Measurements from ENCODE around the gene WDFY1.

The WDFY1 gene

GRCh38 chr2:223944703-223945531, at the start of gene WDFY1:
WDFY1 (minus strand) TSS chr2:223945335; CDS start chr2:223945284, 51 bp downstream.
- peak; percentile 69 for DNase-seq (ENCODE audit: low read depth)

- no peak for DNase-seq (ENCODE audit: low read depth)
These were observed 49.5 kb upstream of the WDFY1 start for GRCh38 chr2:223994562-223995162.

DNA sequence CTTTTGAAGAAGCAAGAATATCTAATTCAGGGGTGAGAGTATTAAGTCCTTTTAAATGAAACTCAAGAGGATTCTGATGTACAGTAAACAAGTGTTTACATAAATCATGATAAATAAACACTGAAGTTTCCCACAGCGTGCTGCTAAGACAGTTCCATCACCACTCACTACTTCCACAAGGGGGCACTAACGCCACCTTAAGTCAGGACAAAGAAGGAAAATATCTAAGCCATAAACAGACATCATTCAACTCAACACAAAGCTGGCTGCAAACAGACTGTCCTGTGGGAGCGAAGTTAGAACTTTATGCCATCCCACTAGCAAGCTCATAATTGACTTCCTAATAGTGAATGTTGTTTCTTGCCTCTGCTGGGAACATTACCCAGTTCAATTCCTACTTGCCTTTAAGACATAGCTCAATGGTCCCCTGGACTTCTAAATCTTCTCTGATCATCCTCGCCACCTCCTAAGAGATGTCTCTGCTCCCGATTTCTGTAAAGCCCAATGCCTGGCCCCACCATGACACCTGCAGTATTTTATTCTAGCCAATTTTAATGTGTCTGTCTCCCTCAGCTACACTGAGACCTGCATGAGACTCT, 48.6 kb upstream of the WDFY1 start:
- peak; percentile 59 for DNase-seq (ENCODE audit: low read depth)

DNA sequence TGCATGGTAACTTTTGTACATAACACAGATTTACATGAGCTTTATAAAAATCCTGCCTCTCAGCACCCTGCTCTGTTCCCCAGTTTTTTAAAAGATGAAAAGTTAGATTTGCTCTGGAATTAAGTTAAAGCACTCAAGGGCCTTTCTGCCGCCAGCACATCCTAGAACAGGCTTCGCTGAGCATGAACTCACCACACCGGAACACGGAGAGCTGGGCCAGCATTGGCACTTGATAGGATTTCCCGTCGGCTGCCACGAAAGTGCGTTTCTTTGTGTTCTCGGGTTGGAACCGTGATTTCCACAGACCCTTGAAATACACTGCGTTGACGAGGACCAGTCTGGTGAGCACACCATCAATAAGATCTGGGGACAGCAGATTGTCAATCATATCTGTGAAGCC, 46.5 kb upstream of the WDFY1 start:
- DNase-seq (ENCODE audit: low read depth) = no peak

GRCh38 chr2:223989856-223990232, 44.7 kb upstream of the WDFY1 start:
- DNase-seq (ENCODE audit: low read depth) = no peak

- no peak for DNase-seq (ENCODE audit: low read depth)
These were observed 44.2 kb upstream of the WDFY1 start for GRCh38 chr2:223989206-223989855.

DNA sequence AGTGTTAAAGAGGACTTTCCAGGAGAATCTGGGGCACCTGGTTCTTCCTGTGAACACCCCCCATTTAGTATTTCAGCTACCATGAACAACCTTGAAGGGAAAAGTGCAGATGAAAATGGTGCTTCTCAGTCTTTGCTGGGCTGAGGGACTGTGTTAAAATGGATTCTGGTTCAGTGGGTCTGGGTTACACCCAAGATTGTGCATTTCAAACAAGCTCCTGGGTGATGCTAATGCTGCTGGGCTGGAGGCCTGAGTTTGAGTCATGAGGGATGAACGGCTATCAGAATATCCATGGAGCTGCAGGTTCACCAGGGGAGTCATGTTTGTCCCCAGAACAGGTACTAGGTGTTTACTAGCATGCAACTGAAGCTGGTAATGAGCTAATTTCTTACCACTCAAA, 36.1 kb upstream of the WDFY1 start:
- no peak for DNase-seq (ENCODE audit: low read depth)

GRCh38 chr2:223980803-223981202, 35.7 kb upstream of the WDFY1 start:
- DNase-seq (ENCODE audit: low read depth) = no peak

DNA sequence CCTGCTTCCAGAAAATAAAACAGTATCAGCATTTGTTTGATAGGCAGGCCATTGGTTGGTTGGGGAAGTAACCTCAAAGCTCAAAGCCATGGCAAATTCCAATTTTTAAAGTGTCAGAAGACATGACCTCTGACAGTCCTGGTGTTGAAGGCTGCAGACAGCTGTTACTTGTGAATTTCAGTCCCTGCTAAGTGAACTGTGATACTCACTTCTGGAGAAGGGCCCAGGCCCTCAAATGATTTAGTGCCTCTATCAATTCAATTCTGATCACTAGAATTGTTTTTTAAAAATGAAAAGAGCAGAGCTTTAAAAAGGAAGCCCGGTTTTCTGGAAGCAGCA, 35.2 kb upstream of the WDFY1 start:
- no peak for DNase-seq (ENCODE audit: low read depth)

DNA sequence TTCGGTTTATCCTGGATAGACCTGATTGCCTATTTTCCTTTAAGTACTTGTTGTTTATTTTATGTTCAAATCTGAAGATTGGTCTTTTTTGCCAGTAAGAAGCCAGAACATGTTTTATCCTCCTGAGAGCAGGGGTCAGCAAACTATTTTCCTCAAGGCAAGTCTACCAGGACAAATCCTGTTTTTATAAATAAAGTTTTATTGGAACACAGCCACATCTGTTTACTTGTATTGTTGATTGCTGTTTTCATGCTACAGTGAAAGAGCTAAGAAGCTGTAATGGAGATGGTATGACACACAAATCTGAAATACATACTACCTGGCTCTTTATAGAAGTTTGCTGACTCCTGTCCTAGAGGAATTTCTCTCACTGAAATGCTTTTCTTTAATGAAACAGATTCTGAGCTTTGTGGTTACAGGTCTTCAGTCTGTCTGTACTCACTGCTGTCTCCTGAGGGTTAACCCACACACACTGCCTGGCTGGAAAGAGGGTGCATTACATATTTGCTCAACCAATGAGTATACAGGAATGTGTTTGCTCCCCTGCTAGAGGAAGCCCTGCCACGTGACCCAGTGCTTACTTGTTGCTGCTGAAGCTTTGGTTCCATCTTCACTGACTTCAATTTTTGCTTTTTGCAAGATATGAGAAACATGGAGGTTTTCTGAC, 34.7 kb upstream of the WDFY1 start:
- no peak for DNase-seq (ENCODE audit: low read depth)

DNA sequence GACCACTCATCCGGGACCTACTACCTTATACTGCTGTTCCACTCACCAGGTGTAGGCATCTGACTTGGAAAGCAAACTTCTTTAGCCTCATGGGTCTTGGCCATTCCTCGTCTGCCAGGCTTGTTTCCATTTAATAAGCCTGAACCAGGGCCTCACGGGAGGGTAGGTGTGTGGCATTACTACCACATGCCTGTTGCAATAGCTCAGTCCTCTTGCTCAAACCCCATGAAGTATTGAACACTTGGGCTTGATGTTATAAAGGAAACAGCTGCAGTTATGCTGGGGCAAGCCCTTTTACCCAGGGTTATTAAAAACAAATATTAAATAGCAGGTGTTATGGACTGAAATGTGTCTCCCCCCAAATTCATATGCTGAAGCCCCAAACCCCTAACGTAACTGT, 33.3 kb upstream of the WDFY1 start:
- no peak for DNase-seq (ENCODE audit: low read depth)

DNA sequence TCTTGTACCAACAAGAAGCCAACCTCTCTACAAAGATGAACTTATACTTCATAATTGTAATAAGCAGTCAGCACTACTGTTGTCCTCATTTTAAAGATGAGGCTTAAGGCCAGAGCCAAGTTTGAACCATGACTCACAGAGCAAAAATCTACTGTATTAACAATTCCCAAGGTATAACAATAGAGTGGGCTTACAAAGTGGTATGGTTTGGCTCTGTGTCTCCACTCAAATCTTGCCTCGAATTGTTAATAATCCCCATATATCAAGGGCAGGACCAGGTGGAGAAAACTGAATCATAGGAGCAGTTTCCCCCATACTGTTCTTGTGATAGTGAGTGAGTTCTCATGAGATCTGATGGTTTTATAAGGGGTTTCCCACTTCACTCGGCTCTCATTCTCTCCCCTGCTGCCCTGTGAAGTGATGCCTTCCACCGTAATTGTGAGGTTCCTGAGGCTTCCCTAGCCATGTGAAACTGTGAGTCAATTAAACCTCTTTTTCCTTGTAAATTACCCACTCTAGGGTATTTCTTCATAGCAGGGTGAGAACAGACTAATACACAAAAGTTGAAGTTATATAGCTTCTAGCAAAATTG, 31.6 kb upstream of the WDFY1 start:
- DNase-seq (ENCODE audit: low read depth) = no peak

- DNase-seq (ENCODE audit: low read depth) = no peak
These were observed 28.5 kb upstream of the WDFY1 start for GRCh38 chr2:223973606-223974005.

GRCh38 chr2:223972656-223973102, 27.5 kb upstream of the WDFY1 start:
- DNase-seq (ENCODE audit: low read depth) = no peak

DNA sequence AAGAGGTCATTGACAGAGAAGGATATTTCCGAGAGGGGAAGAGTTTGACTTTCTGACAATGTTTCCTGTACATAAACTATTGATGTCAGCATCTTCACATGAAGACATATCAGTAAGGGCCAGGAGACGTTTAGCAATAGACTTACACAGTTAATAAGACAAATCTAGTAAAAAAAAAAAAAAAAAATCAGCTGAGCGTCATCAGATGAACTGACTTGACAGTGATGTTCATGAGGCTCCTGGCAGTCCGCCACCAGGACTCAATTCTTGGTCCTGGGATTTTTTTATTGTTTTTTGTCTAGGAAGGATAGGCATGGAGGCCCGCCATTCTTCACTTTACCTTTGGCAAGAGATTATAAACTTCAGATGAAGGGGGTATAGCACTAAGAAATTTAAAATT, 26.6 kb upstream of the WDFY1 start:
- no peak for DNase-seq (ENCODE audit: low read depth)

DNA sequence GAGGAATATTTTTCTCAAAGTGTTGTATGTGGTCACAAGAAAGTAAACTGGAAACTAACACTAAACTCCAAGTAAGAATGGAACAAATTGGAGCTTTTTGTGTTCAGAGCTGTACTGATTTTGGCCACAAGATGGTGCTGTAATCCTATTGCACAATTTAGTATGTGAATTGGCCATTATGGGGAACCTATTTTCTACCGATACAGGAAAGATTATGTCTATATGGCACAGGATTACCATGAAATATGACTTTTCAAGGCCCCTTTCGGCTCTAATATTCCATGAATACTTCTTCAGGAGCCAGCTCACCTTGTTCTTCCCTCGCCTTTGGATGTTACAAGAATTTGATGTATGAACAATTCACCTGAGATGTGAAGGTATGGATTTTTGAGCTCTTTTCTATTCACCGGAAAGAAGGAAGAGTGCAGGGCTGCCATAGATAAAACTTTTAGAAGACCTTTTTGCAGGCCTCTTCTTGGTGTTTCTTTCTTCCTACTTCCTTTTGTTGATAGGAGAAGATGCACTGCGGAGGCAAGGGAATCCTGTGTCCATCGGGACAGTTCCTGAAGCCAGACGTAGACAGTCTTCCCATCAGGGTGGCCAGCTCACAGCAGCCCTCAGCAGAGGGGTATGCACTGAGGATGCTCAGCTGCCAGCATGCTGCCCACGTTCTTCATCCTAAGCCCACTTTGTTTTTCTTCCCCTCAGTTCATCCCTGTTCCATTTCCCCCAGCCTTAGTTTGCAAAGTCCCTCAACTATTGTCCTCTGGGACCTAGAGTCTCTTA, 25.4 kb upstream of the WDFY1 start:
- peak; percentile 40 for DNase-seq (ENCODE audit: low read depth)

DNA sequence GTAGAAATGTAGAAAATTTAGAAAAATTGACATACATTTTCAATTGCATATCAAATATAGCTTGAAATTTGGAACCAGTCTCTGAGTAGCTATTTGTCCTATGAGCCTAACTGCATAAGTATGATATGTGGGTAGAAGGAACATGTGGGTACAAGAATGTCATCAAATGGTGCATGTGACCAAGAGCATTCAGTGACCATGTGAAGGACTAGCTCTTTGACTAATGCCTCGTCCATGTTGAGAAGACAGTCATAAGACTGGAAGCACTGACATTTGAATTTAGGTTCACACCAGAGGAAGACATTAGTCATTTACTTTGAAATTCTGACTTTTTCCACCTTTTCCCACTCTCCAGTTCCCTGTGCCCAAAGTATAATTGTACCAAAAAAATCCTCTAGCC, 24.7 kb upstream of the WDFY1 start:
- no peak for DNase-seq (ENCODE audit: low read depth)

- no peak for DNase-seq (ENCODE audit: low read depth)
These were observed 24.2 kb upstream of the WDFY1 start for GRCh38 chr2:223969315-223969714.

GRCh38 chr2:223967981-223968380, 22.8 kb upstream of the WDFY1 start:
- DNase-seq (ENCODE audit: low read depth) = no peak

GRCh38 chr2:223959688-223960087, 14.6 kb upstream of the WDFY1 start:
- no peak for DNase-seq (ENCODE audit: low read depth)
